ENCODE results near the gene KLF12.

The KLF12 gene

GRCh38 chr13:74103970-74104555, 30.1 kb downstream of the KLF12 start:
- DNase-seq (ENCODE audit: low spot score) = no peak

- no peak for DNase-seq (ENCODE audit: low spot score)
Observed at GRCh38 chr13:74103196-74103595, 31.0 kb downstream of the KLF12 start.

- no peak for DNase-seq (ENCODE audit: low spot score)
Observed at GRCh38 chr13:74102691-74103090, 31.5 kb downstream of the KLF12 start.

GRCh38 chr13:74101436-74101835, 32.8 kb downstream of the KLF12 start:
- DNase-seq (ENCODE audit: low spot score) = no peak

- no peak for DNase-seq (ENCODE audit: low spot score)
Observed at GRCh38 chr13:74098077-74098476, 36.1 kb downstream of the KLF12 start.

GRCh38 chr13:74097116-74097515, 37.1 kb downstream of the KLF12 start:
- no peak for DNase-seq (ENCODE audit: low spot score)

GRCh38 chr13:74093691-74094090, 40.5 kb downstream of the KLF12 start:
- DNase-seq (ENCODE audit: low spot score) = no peak

- no peak for DNase-seq (ENCODE audit: low spot score)
Observed at GRCh38 chr13:74092711-74093110, 41.5 kb downstream of the KLF12 start.

- no peak for DNase-seq (ENCODE audit: low spot score)
Observed at GRCh38 chr13:74090869-74091605, 43.2 kb downstream of the KLF12 start.

GRCh38 chr13:74090397-74090796, 43.8 kb downstream of the KLF12 start:
- no peak for DNase-seq (ENCODE audit: low spot score)

- no peak for DNase-seq (ENCODE audit: low spot score)
Observed at GRCh38 chr13:74087357-74087756, 46.8 kb downstream of the KLF12 start.
